ENCODE measurements around the gene PDZD11.

The PDZD11 gene

DNA sequence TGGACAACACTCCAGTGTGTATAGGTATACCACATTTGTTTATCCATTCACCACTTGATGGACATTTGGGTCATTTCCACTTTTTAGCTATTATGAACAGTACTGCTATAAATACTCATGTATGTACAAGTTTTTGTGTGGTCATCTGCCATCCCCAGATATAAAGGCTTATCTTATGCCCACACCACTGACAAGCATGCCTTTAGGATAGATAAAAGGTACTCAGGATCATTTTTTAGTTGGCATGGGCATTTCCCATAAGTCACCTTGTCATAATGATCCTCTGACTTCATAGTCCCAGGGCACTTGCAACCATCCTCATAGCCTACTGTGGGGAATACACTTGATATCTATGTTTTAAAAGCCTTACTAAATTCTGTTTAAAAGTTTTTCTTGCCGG is 49.0 kb downstream of the PDZD11 start:
- Histone ChIP-seq H3K27me3 (ENCODE audit: low read length) (no peaks in the 10 kb centered on the region), H2AFZ (ENCODE audit: low read depth, low read length, severe bottlenecking) (no peak overlapping the region)

More for the DNA sequence above, 49.0 kb downstream of the PDZD11 start:
- no peak for TF ChIP-seq EZH2phosphoT487 (conservative IDR thresholded peaks at IDR 0.05; ENCODE audit: low read length)
- TF ChIP-seq, protein P1, sequence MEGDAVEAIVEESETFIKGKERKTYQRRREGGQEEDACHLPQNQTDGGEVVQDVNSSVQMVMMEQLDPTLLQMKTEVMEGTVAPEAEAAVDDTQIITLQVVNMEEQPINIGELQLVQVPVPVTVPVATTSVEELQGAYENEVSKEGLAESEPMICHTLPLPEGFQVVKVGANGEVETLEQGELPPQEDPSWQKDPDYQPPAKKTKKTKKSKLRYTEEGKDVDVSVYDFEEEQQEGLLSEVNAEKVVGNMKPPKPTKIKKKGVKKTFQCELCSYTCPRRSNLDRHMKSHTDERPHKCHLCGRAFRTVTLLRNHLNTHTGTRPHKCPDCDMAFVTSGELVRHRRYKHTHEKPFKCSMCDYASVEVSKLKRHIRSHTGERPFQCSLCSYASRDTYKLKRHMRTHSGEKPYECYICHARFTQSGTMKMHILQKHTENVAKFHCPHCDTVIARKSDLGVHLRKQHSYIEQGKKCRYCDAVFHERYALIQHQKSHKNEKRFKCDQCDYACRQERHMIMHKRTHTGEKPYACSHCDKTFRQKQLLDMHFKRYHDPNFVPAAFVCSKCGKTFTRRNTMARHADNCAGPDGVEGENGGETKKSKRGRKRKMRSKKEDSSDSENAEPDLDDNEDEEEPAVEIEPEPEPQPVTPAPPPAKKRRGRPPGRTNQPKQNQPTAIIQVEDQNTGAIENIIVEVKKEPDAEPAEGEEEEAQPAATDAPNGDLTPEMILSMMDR (IDR thresholded peaks at IDR 0.05; ENCODE audit: insufficient read depth, low read length, poor library complexity, severe bottlenecking): no peak
- no peaks in the 10 kb centered on the region for H3K36me3 ChIP-seq (ENCODE audit: low read length)
- no peak overlapping the region for H3K4me2 ChIP-seq (ENCODE audit: low read depth, low read length, poor library complexity, severe bottlenecking)
- no peaks in the 10 kb centered on the region for H3K79me2 ChIP-seq (ENCODE audit: insufficient read depth, low read length)
- no peaks in the 10 kb centered on the region for H4K20me1 ChIP-seq (ENCODE audit: low read depth, low read length)
- H3K4me3 ChIP-seq (ENCODE audit: insufficient read depth, low read length, poor library complexity, severe bottlenecking): no peak overlapping the region
- no peaks in the 10 kb centered on the region for H3F3A ChIP-seq (ENCODE audit: insufficient read depth)
- no peaks in the 10 kb centered on the region for H3K9me2 ChIP-seq (replicated peaks; ENCODE audit: insufficient read depth, low read length)
- H3K27ac ChIP-seq (ENCODE audit: low read depth, low read length): no peak overlapping the region
- no peak overlapping the region for H3K9ac ChIP-seq (ENCODE audit: low read length)
- H3K9me3 ChIP-seq (ENCODE audit: insufficient read depth, low read length): no peaks in the 10 kb centered on the region
